Heart right ventricle (tissue), 16 donors: Measurements from ENCODE around the gene ALDH3B2. TPM values are rescaled to one million over a fixed set of nuclear protein-coding genes. Genes with fewer than 3 reads are reported as not detected.
"Not testable (repeated sequence)": the region's sequence is repeated elsewhere in the genome, so short reads cannot be mapped to it uniquely, and the experiment has no call there.

ENCODE experiments used
- ATAC-seq, 8 donors: fragments of 200-7000 bp; cut with Tn5 transposase; one replicate each; pipeline ENCODE4 v1.9.1; 2020; ENCODE audit warnings: mild to moderate bottlenecking in 8 of 8, moderate library complexity in 8 of 8, moderate number of reproducible peaks in 1 of 8
- DNase-seq, 2 donors: peaks; one replicate each; pipeline ENCODE4 v3.0.0-alpha.2; 2020
- H3K27ac ChIP-seq, 10 donors: fragments of 200-600 bp; sonication (generic) in 2 of 10; one replicate each; pipeline versions ENCODE4 v1.5.0 to v1.8.0; 2020 to 2022; ENCODE audit warnings: mild to moderate bottlenecking in 3 of 10
- H3K27me3 ChIP-seq, 7 donors: fragments of 200-600 bp; one replicate each; pipeline ENCODE4 v1.8.0; 2021 to 2022; ENCODE audit warnings: mild to moderate bottlenecking in 2 of 7
- H3K36me3 ChIP-seq, 9 donors: fragments of 200-600 bp; sonication (generic) in 1 of 9; one replicate each; pipeline versions ENCODE4 v1.5.0 to v1.8.0; 2020 to 2022; ENCODE audit warnings: mild to moderate bottlenecking in 2 of 9
- H3K4me1 ChIP-seq, 9 donors: fragments of 200-600 bp; sonication (generic) in 1 of 9; one replicate each; pipeline versions ENCODE4 v1.5.0 to v1.8.0; 2020 to 2022; ENCODE audit warnings: mild to moderate bottlenecking in 4 of 9
- H3K4me3 ChIP-seq, 10 donors: fragments of 200-600 bp; sonication (generic) in 2 of 10; one replicate each; pipeline versions ENCODE4 v1.5.0 to v1.8.0; 2020 to 2022; ENCODE audit warnings: mild to moderate bottlenecking in 7 of 10, moderate library complexity in 2 of 10
- H3K9me3 ChIP-seq, 11 donors: fragments of 200-600 bp in 10 of 11; sonication (generic) in 2 of 11; one replicate each; pipeline versions ENCODE4 v1.5.0 to v1.8.0; 2013 to 2022; ENCODE audit warnings: mild to moderate bottlenecking in 2 of 11, control low read depth in 1 of 11, moderate library complexity in 1 of 11
- WGBS, 2 donors: extraction: QIAGEN DNeasy Blood & Tissue Kit; methylation state at CpG; one replicate each; pipeline ENCODE4 v1.1.7; 2013; ENCODE audit warnings: inconsistent platforms in 1 of 2; 5-methylcytosine and 5-hydroxymethylcytosine counted together
- intact Hi-C, 10 donors: fragments of 100-400 bp; cut with DNase I; formaldehyde crosslinking; loops; one replicate each; pipeline versions ENCODE4 v1.11.1 to v1.14.2; 2022
- polyA plus RNA-seq, 2 donors: library from polyadenylated mRNA; stranded (reverse); fragments of 200-250 nt; gene quantifications; one replicate each; pipeline ENCODE4 v1.2.3, GENCODE V29; 2013
- total RNA-seq, 10 donors: library from RNA; stranded (reverse); fragmentation: NEBNext Ultra II Directional in 3 of 10; extraction: Animal tissue kit (Norgen Biotek cat#: 25700) in 3 of 10; gene quantifications; one replicate each; pipeline versions ENCODE4 v1.2.1 to v1.2.4, GENCODE V29; 2021 to 2023
- TF ChIP-seq, protein P1 (sequence below), 9 donors: fragments of 200-600 bp; sonication (generic) in 2 of 9; IDR thresholded peaks; one replicate each; pipeline versions ENCODE4 v1.5.0 to v1.8.0; 2021 to 2022; ENCODE audit warnings: antibody characterized with exemption in 9 of 9, mild to moderate bottlenecking in 5 of 9, moderate library complexity in 1 of 9
- donor health status: Arrhythmogenic right ventricular cardiomyopathy.
- donor health status: ischemic (EF 13 %, LVEDD 7.1; RV severe dilation, severe dysfunction).
- donor health status: healthy with polysubstance abuse.
- donor health status: DM: no; HTN: yes; CAD: no.
- donor health status: DM: no; HTN: no; CAD: no.
- donor health status: ischemic (EF 25% LVEDD 6.9; RV normal size, moderate dysfunction).
- donor health status: ischemic (EF 25% LVEDD 5.7; RV mildly dilated, moderate dysfunction).
- donor health status: healthy.
- donor health status: DM: yes; HTN: yes; CAD: no.
- donor health status: Ischemic cardiomyopathy.
- donor health status: ischemic (EF 35%, LVEDD 5.7; RV mildly dilated, moderate dysfunction).
- donor health status: nonischemic (EF 11% LVEDD 7.7; RV severe dilation, severe dysfunction).
- donor health status: DM: yes; HTN: yes; CAD: no.
- donor health status: PGD.
- donor health status: ischemic (EF 29% LVEDD 5.4; RV normal size, mild dysfunction).
- donor health status: nonischemic (EF 23%, LVEDD 6.1; RV moderate dilation, normal function).

The ALDH3B2 gene
- total and polyA plus RNA-seq, 12 donors: 0.03 TPM; not detected in 11

GRCh38 chr11:67638535-67639437 is 35.6 kb downstream of the ALDH3B2 start:
- no peaks in the 10 kb centered on the region for H3K36me3 ChIP-seq
- 85% methylated on average over 24 of the region's 24 CpGs for WGBS, 2 donors
- H3K4me3 ChIP-seq: no peak overlapping the region
- H3K4me1 ChIP-seq: no peaks in the 10 kb centered on the region
- peaks cover 0 to 27% (median 17%) of the 10 kb centered on the region in 7 donors for H3K27me3 ChIP-seq
- TF ChIP-seq, protein P1, sequence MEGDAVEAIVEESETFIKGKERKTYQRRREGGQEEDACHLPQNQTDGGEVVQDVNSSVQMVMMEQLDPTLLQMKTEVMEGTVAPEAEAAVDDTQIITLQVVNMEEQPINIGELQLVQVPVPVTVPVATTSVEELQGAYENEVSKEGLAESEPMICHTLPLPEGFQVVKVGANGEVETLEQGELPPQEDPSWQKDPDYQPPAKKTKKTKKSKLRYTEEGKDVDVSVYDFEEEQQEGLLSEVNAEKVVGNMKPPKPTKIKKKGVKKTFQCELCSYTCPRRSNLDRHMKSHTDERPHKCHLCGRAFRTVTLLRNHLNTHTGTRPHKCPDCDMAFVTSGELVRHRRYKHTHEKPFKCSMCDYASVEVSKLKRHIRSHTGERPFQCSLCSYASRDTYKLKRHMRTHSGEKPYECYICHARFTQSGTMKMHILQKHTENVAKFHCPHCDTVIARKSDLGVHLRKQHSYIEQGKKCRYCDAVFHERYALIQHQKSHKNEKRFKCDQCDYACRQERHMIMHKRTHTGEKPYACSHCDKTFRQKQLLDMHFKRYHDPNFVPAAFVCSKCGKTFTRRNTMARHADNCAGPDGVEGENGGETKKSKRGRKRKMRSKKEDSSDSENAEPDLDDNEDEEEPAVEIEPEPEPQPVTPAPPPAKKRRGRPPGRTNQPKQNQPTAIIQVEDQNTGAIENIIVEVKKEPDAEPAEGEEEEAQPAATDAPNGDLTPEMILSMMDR (IDR thresholded peaks at IDR 0.05): no peak
- intact Hi-C loops: loop anchor here in 1 of 10 donors (10.0 kb wide), 1 partner anchor 166 kb away; no protein-coding TSS in a partner anchor
- no peak for ATAC-seq
- no peak overlapping the region for H3K27ac ChIP-seq
- H3K9me3 ChIP-seq: peaks cover 0 to 2% (median 0%) of the 10 kb centered on the region in 11 donors
- no peak for DNase-seq

DNA sequence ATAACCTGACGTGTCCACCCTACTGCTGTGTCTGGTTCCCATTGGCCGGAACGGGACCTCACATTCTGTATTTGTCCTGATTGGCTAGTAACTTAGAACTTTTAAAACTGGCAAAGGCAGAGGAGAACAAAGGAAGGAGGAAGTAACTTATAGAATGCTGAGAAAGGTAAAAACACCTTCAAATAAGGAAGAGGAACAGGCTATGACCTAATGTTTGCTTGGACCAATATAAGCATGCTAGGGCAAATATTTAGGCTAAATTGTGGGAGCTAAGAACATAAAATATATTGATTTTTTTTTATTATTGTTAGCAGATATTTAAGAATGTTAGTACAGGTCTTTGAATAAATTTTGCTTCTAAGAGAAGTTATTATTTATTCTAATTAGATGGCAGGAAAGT is 37.0 kb downstream of the ALDH3B2 start:
- H3K4me1 ChIP-seq, H3K27ac ChIP-seq, H3K4me3 ChIP-seq, H3K9me3 ChIP-seq, H3K36me3 ChIP-seq, ATAC-seq, DNase-seq: not testable (repeated sequence)
- H3K27me3 ChIP-seq: peaks cover 0 to 27% (median 17%) of the 10 kb centered on the region in 7 donors
- intact Hi-C loops: loop anchor here in 1 of 10 donors (10.0 kb wide), 1 partner anchor 167 kb away; no protein-coding TSS in a partner anchor
- WGBS, 2 donors: 81 to 90% methylated on average over 3 of the region's 3 CpGs

GRCh38 chr11:67636962-67637361 is 37.5 kb downstream of the ALDH3B2 start:
- DNase-seq: no peak
- WGBS, 2 donors: 78 to 88% methylated on average over 6 of the region's 6 CpGs
- Histone ChIP-seq H3K4me3 (no peak overlapping the region), H3K27me3 (peaks cover 0 to 27% (median 17%) of the 10 kb centered on the region in 7 donors), H3K9me3 (no peaks in the 10 kb centered on the region), H3K4me1 (no peaks in the 10 kb centered on the region), H3K36me3 (no peaks in the 10 kb centered on the region), H3K27ac (no peak overlapping the region)
- ATAC-seq: no peak
- intact Hi-C loops: loop anchor here in 1 of 10 donors (10.0 kb wide), 1 partner anchor 168 kb away; no protein-coding TSS in a partner anchor
- TF ChIP-seq, protein P1 (IDR thresholded peaks at IDR 0.05): no peak

GRCh38 chr11:67635231-67635521 is 39.2 kb downstream of the ALDH3B2 start:
- no peak for ATAC-seq
- no peak for DNase-seq
- Histone ChIP-seq H3K9me3 (no peaks in the 10 kb centered on the region), H3K27me3 (peaks cover 0 to 16% (median 12%) of the 10 kb centered on the region in 7 donors), H3K27ac (no peak overlapping the region), H3K4me1 (peaks cover 0 to 12% (median 7%) of the 10 kb centered on the region in 9 donors), H3K36me3 (no peaks in the 10 kb centered on the region), H3K4me3 (no peak overlapping the region)
- intact Hi-C loops: loop anchor here in 1 of 10 donors (10.0 kb wide), 1 partner anchor 170 kb away; no protein-coding TSS in a partner anchor
- 76 to 84% methylated on average over 4 of the region's 4 CpGs for WGBS, 2 donors
- TF ChIP-seq, protein P1 (IDR thresholded peaks at IDR 0.05): no peak
